H9 (cell line): ENCODE results near the gene ATP8A2. TPM values are rescaled to one million over a fixed set of nuclear protein-coding genes. Genes with fewer than 3 reads are reported as not detected.

Source experiments
- DNase-seq: peaks from one replicate; pipeline ENCODE4 v3.0.0-alpha.2; 2017
- H2AFZ ChIP-seq: one replicate; pipeline ENCODE4 v1.6.1; 2013; ENCODE audit warnings: mild to moderate bottlenecking, low read length, control low read depth, moderate library complexity
- H2AK5ac ChIP-seq: 2 replicates; pipeline ENCODE4 v1.6.1; 2013; ENCODE audit warnings: low read length, control low read depth, mixed read lengths; ENCODE audit not compliant: insufficient read length
- H2BK120ac ChIP-seq: one replicate; pipeline ENCODE4 v1.6.1; 2013; ENCODE audit warnings: low read depth, mild to moderate bottlenecking, low read length, control low read depth, inconsistent platforms; ENCODE audit not compliant: poor library complexity, severe bottlenecking
- H2BK12ac ChIP-seq: 2 replicates; pipeline ENCODE4 v1.6.1; 2013; ENCODE audit warnings: low read length, control low read depth, mixed read lengths, low read depth; ENCODE audit not compliant: insufficient read length
- H2BK15ac ChIP-seq: 2 replicates; pipeline ENCODE4 v1.6.1; 2013; ENCODE audit warnings: low read depth, low read length, control low read depth
- H2BK20ac ChIP-seq: one replicate; pipeline ENCODE4 v1.6.1; 2013; ENCODE audit warnings: low read depth, mild to moderate bottlenecking, low read length, control low read depth, inconsistent platforms; ENCODE audit not compliant: poor library complexity, severe bottlenecking
- H2BK5ac ChIP-seq: 2 replicates; pipeline ENCODE4 v1.6.1; 2013; ENCODE audit warnings: low read length, control low read depth, mixed read lengths; ENCODE audit not compliant: insufficient read length
- H3K14ac ChIP-seq: 2 replicates; pipeline ENCODE4 v1.6.1; 2013; ENCODE audit warnings: low read length, control low read depth; ENCODE audit not compliant: insufficient read depth
- H3K18ac ChIP-seq: 2 replicates; pipeline ENCODE4 v1.6.1; 2013; ENCODE audit warnings: low read depth, mild to moderate bottlenecking, mixed read lengths, low read length, control low read depth; ENCODE audit not compliant: insufficient read length
- H3K23ac ChIP-seq: 2 replicates; pipeline ENCODE4 v1.6.1; 2013; ENCODE audit warnings: low read length, control low read depth, mixed read lengths, low read depth; ENCODE audit not compliant: insufficient read length
- H3K23me2 ChIP-seq: 2 replicates; pipeline ENCODE4 v1.6.1; 2013; ENCODE audit warnings: low read depth, mild to moderate bottlenecking, mixed read lengths, low read length, control low read depth; ENCODE audit not compliant: insufficient read length, poor library complexity, severe bottlenecking
- H3K27ac ChIP-seq: 2 replicates; pipeline ENCODE4 v1.5.1; 2013; ENCODE audit warnings: low read length, control low read depth, mixed read lengths, low read depth; ENCODE audit not compliant: insufficient read length
- H3K27me3 ChIP-seq: 2 replicates; pipeline ENCODE4 v1.6.1; 2013; ENCODE audit warnings: low read length, control low read depth, inconsistent platforms; ENCODE audit not compliant: insufficient read depth
- H3K4ac ChIP-seq: 2 replicates; pipeline ENCODE4 v1.6.1; 2013; ENCODE audit warnings: low read depth, mild to moderate bottlenecking, control low read depth, inconsistent platforms, low read length, moderate library complexity
- H3K4me1 ChIP-seq: 2 replicates; pipeline ENCODE4 v1.6.1; 2013; ENCODE audit warnings: low read length, control low read depth, inconsistent platforms; ENCODE audit not compliant: insufficient read depth
- H3K4me2 ChIP-seq: 2 replicates; pipeline ENCODE4 v1.6.1; 2013; ENCODE audit warnings: low read length, control low read depth, mixed read lengths; ENCODE audit not compliant: insufficient read length, insufficient read depth
- H3K56ac ChIP-seq: 2 replicates; pipeline ENCODE4 v1.6.1; 2013; ENCODE audit warnings: low read depth, mild to moderate bottlenecking, mixed read lengths, low read length, control low read depth; ENCODE audit not compliant: insufficient read length
- H3K79me1 ChIP-seq: 2 replicates; pipeline ENCODE4 v1.6.1; 2013; ENCODE audit warnings: low read depth, mild to moderate bottlenecking, moderate library complexity, low read length, control low read depth, inconsistent platforms; ENCODE audit not compliant: insufficient read depth, poor library complexity, severe bottlenecking
- H3K79me2 ChIP-seq: 2 replicates; pipeline ENCODE4 v1.6.1; 2013; ENCODE audit warnings: low read length, control low read depth, inconsistent platforms; ENCODE audit not compliant: insufficient read depth
- H3K9ac ChIP-seq: 2 replicates; pipeline ENCODE4 v1.6.1; 2013; ENCODE audit warnings: low read length, control low read depth, mixed read lengths; ENCODE audit not compliant: insufficient read length; ENCODE audit errors: extremely low read depth
- H3K9me3 ChIP-seq: one replicate; pipeline ENCODE4 v1.6.1; 2013; ENCODE audit warnings: low read depth, low read length, inconsistent platforms; ENCODE audit not compliant: control insufficient read depth
- H3T11ph ChIP-seq: one replicate; pipeline ENCODE4 v1.6.1; 2013; ENCODE audit warnings: mild to moderate bottlenecking, low read length, control low read depth, inconsistent platforms
- H4K20me1 ChIP-seq: one replicate; pipeline ENCODE4 v1.6.1; 2013; ENCODE audit not compliant: control insufficient read depth, insufficient read length, insufficient read depth
- H4K5ac ChIP-seq: 2 replicates; pipeline ENCODE4 v1.6.1; 2013; ENCODE audit warnings: low read depth, mild to moderate bottlenecking, mixed read lengths, low read length, control low read depth; ENCODE audit not compliant: insufficient read length
- H4K8ac ChIP-seq: replicated peaks from 2 replicates; pipeline ENCODE4 v1.6.1; 2013; ENCODE audit warnings: low read length, control low read depth, mixed read lengths, low read depth; ENCODE audit not compliant: insufficient read length
- H4K91ac ChIP-seq: 2 replicates; pipeline ENCODE4 v1.6.1; 2013; ENCODE audit warnings: low read depth, mild to moderate bottlenecking, moderate library complexity, mixed read lengths, low read length, control low read depth; ENCODE audit not compliant: insufficient read length
- H3K27ac Mint-ChIP-seq, 3 experiments: 2 replicates in 2 of 3; 3 replicates in 1 of 3; pipeline ENCODE4 v1.8.0; 2020 to 2021; ENCODE audit warnings: mixed read lengths in 3 of 3, mild to moderate bottlenecking in 1 of 3, moderate library complexity in 1 of 3
- H3K27me3 Mint-ChIP-seq: 2 replicates; pipeline ENCODE4 v1.8.0; 2021; ENCODE audit warnings: low read depth, mild to moderate bottlenecking, moderate library complexity, mixed read lengths
- H3K36me3 Mint-ChIP-seq, 3 experiments: 2 replicates in 2 of 3; 3 replicates in 1 of 3; pipeline ENCODE4 v1.8.0; 2020 to 2021; ENCODE audit warnings: low read depth in 3 of 3, mixed read lengths in 3 of 3; ENCODE audit not compliant: insufficient read depth in 1 of 3
- H3K4me1 Mint-ChIP-seq, 2 experiments: 2 replicates each; pipeline ENCODE4 v1.8.0; 2020; ENCODE audit warnings: mixed read lengths in 2 of 2
- H3K4me3 Mint-ChIP-seq, 2 experiments: 2 replicates in 1 of 2; 3 replicates in 1 of 2; pipeline ENCODE4 v1.8.0; 2020 to 2021; ENCODE audit warnings: mild to moderate bottlenecking in 2 of 2, mixed read lengths in 2 of 2, moderate library complexity in 1 of 2
- H3K9me3 Mint-ChIP-seq, 2 experiments: 2 replicates in 1 of 2; 3 replicates in 1 of 2; pipeline ENCODE4 v1.8.0; 2020; ENCODE audit warnings: mild to moderate bottlenecking in 2 of 2, mixed read lengths in 2 of 2, moderate library complexity in 1 of 2
- WGBS: extraction: QIAGEN DNeasy Blood & Tissue Kit; methylation state at CpG from one replicate; pipeline ENCODE4 v1.1.7; 2013; ENCODE audit warnings: missing lambda C conversion rate, low lambda C conversion rate, mixed read lengths; ENCODE audit not compliant: insufficient read length; ENCODE audit errors: extremely low coverage; 5-methylcytosine and 5-hydroxymethylcytosine counted together
- total RNA-seq: library from RNA; stranded (reverse); gene quantifications from 2 replicates; pipeline ENCODE4 v1.2.1, GENCODE V29; 2021
- TF ChIP-seq, protein P1 (sequence below): fragments of 200-600 bp; sonication (generic); conservative IDR thresholded peaks from 3 replicates; pipeline ENCODE4 v1.8.0; 2021; ENCODE audit warnings: antibody characterized with exemption, mild to moderate bottlenecking

The ATP8A2 gene
- total RNA-seq, 1 experiment from 2014 or later = 18.2 TPM

DNA sequence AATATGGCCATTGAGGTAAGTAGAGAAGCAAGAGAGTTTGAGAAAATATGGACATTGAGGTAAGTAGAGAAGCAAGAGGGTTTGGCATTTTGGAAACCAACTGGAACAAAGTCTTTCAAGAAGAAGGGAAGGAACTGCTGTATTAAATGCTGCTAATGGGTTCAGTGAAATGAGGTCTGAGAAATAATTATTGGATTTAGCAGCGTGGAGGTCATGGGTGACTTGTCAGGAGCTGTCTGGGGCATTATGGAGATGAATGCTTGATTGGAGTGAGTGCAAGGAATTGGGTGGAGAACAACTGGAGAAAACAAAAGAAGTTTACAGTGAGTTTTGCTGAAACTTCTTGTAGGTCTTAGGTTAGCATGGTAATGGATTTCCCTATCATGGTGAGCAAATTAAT is 232.3 kb downstream of the ATP8A2 start:
- Histone ChIP-seq H3K79me2 (no peaks in the 10 kb centered on the region), H3K9ac (no peak overlapping the region), H3K14ac (no peak overlapping the region), H4K5ac (no peak overlapping the region), H3K4ac (no peak overlapping the region), H4K8ac (no peak overlapping the region), H4K91ac (no peak overlapping the region), H2AFZ (no peak overlapping the region), H3K4me2 (no peak overlapping the region), H3K79me1 (no peaks in the 10 kb centered on the region), H2BK12ac (no peak overlapping the region), H3K23ac (no peak overlapping the region), H3K56ac (no peak overlapping the region), H3K18ac (no peak overlapping the region), H3K27me3 (no peaks in the 10 kb centered on the region), H2BK20ac (no peak overlapping the region), H3T11ph (no peak overlapping the region), H3K4me1 (peaks cover under 1% of the 10 kb centered on the region; the same call in 1 of the 2 replicates), H2AK5ac (no peak overlapping the region), H4K20me1 (no peaks in the 10 kb centered on the region), H3K27ac (no peak overlapping the region), H2BK120ac (no peak overlapping the region), H2BK5ac (no peak overlapping the region), H3K23me2 (no peaks in the 10 kb centered on the region), H2BK15ac (no peak overlapping the region), H3K9me3 (no peaks in the 10 kb centered on the region)
- H3K27me3 Mint-ChIP-seq = no peaks in the 10 kb centered on the region
- no peaks in the 10 kb centered on the region; a peak in 1 of 5 replicates for H3K9me3 Mint-ChIP-seq
- TF ChIP-seq, protein P1, sequence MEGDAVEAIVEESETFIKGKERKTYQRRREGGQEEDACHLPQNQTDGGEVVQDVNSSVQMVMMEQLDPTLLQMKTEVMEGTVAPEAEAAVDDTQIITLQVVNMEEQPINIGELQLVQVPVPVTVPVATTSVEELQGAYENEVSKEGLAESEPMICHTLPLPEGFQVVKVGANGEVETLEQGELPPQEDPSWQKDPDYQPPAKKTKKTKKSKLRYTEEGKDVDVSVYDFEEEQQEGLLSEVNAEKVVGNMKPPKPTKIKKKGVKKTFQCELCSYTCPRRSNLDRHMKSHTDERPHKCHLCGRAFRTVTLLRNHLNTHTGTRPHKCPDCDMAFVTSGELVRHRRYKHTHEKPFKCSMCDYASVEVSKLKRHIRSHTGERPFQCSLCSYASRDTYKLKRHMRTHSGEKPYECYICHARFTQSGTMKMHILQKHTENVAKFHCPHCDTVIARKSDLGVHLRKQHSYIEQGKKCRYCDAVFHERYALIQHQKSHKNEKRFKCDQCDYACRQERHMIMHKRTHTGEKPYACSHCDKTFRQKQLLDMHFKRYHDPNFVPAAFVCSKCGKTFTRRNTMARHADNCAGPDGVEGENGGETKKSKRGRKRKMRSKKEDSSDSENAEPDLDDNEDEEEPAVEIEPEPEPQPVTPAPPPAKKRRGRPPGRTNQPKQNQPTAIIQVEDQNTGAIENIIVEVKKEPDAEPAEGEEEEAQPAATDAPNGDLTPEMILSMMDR = no peak
- no peak overlapping the region for H3K4me3 Mint-ChIP-seq
- H3K4me1 Mint-ChIP-seq = peaks cover 14 to 15% of the 10 kb centered on the region in 2 experiments
- H3K27ac Mint-ChIP-seq = no peak overlapping the region
- DNase-seq = no peak
- peaks cover 0 to 2% (median 0%) of the 10 kb centered on the region in 3 experiments; a peak in 1 of 7 replicates for H3K36me3 Mint-ChIP-seq
- no CpG with 5 or more reads among the region's 1 CpG for WGBS
